GM23338 (cell line): Measurements from ENCODE around the gene AP2A1. TPM values are rescaled to one million over a fixed set of nuclear protein-coding genes. Genes with fewer than 3 reads are reported as not detected.

ENCODE experiments used
- ATAC-seq: fragments of 200-7000 bp; cut with Tn5 transposase; 3 replicates; pipeline ENCODE4 v1.9.1; 2020
- DNase-seq: peaks from one replicate; pipeline ENCODE4 v3.0.0-alpha.2; 2015; ENCODE audit warnings: low spot score
- H2AFZ ChIP-seq: fragments of 200-600 bp; sonication (generic); 2 replicates; pipeline ENCODE4 v1.8.0; 2016; ENCODE audit warnings: antibody characterized with exemption, mild to moderate bottlenecking, moderate library complexity
- H3F3A ChIP-seq: fragments of 200-600 bp; sonication (generic); replicated peaks from 2 replicates; pipeline ENCODE4 v1.8.0; 2017; ENCODE audit warnings: antibody characterized with exemption, mixed run types, low read depth
- H3K27ac ChIP-seq: fragments of 200-600 bp; sonication (generic); 2 replicates; pipeline ENCODE4 v1.6.1; 2016; ENCODE audit warnings: low read depth
- H3K27me3 ChIP-seq: fragments of 200-600 bp; sonication (generic); 2 replicates; pipeline ENCODE4 v1.8.0; 2016; ENCODE audit warnings: mild to moderate bottlenecking, mixed run types, moderate library complexity; ENCODE audit not compliant: insufficient read depth
- H3K36me3 ChIP-seq: fragments of 200-600 bp; sonication (generic); 2 replicates; pipeline ENCODE4 v1.8.0; 2016; ENCODE audit warnings: mild to moderate bottlenecking; ENCODE audit not compliant: insufficient read depth
- H3K4me1 ChIP-seq: fragments of 200-600 bp; sonication (generic); 2 replicates; pipeline ENCODE4 v1.8.0; 2016; ENCODE audit warnings: mild to moderate bottlenecking, moderate library complexity; ENCODE audit not compliant: insufficient read depth
- H3K4me2 ChIP-seq: fragments of 200-600 bp; sonication (generic); 2 replicates; pipeline ENCODE4 v1.7.1; 2017; ENCODE audit warnings: mixed run types
- H3K4me3 ChIP-seq: fragments of 200-600 bp; sonication (generic); 2 replicates; pipeline ENCODE4 v1.6.1; 2016; ENCODE audit warnings: mixed run types
- H3K79me2 ChIP-seq: fragments of 200-600 bp; sonication (generic); replicated peaks from 2 replicates; pipeline ENCODE4 v1.8.0; 2017; ENCODE audit warnings: mild to moderate bottlenecking; ENCODE audit not compliant: insufficient read depth
- H3K9me2 ChIP-seq: fragments of 200-600 bp; sonication (generic); 2 replicates; pipeline ENCODE4 v1.8.0; 2017; ENCODE audit not compliant: insufficient read depth
- H4K20me1 ChIP-seq: fragments of 200-600 bp; sonication (generic); replicated peaks from 2 replicates; pipeline ENCODE4 v1.8.0; 2017; ENCODE audit warnings: mild to moderate bottlenecking; ENCODE audit not compliant: insufficient read depth
- H3K27ac Mint-ChIP-seq: 2 replicates; pipeline ENCODE4 v1.8.0; 2020; ENCODE audit warnings: inconsistent platforms, mild to moderate bottlenecking, moderate library complexity, mixed read lengths
- H3K27me3 Mint-ChIP-seq: 3 replicates; pipeline ENCODE4 v1.8.0; 2022; ENCODE audit warnings: low read depth, mild to moderate bottlenecking, moderate library complexity, mixed read lengths, inconsistent platforms; ENCODE audit not compliant: insufficient read depth, poor library complexity
- H3K36me3 Mint-ChIP-seq: 3 replicates; pipeline ENCODE4 v1.8.0; 2021; ENCODE audit warnings: low read depth, mild to moderate bottlenecking, inconsistent platforms, moderate library complexity, mixed read lengths
- H3K4me1 Mint-ChIP-seq: 3 replicates; pipeline ENCODE4 v1.8.0; 2020; ENCODE audit warnings: mild to moderate bottlenecking, inconsistent platforms, mixed read lengths
- H3K4me3 Mint-ChIP-seq: 3 replicates; pipeline ENCODE4 v1.8.0; 2021; ENCODE audit warnings: moderate library complexity, mild to moderate bottlenecking, inconsistent platforms, mixed read lengths
- H3K9me3 Mint-ChIP-seq: 3 replicates; pipeline ENCODE4 v1.8.0; 2020; ENCODE audit warnings: moderate library complexity, mild to moderate bottlenecking, inconsistent platforms, mixed read lengths
- CREB1 ChIP-seq: fragments of 250-450 bp; sonication (Bioruptor Pico); IDR thresholded peaks from 2 replicates; pipeline ENCODE4 v1.5.0; 2020; ENCODE audit warnings: low read depth, mild to moderate bottlenecking, moderate library complexity
- ETS1 ChIP-seq: IDR thresholded peaks from 2 replicates; pipeline ENCODE4 v1.6.1; 2016; ENCODE audit warnings: antibody characterized with exemption
- EZH2 ChIP-seq: fragments of 200-600 bp; sonication (generic); IDR thresholded peaks from one replicate; pipeline ENCODE4 v1.8.0; 2017; ENCODE audit warnings: antibody characterized with exemption, mild to moderate bottlenecking, low read depth; ENCODE audit not compliant: unreplicated experiment
- EZH2phosphoT487 ChIP-seq: fragments of 200-600 bp; sonication (generic); IDR thresholded peaks from one replicate; pipeline ENCODE4 v1.8.1; 2018; ENCODE audit warnings: antibody characterized with exemption; ENCODE audit not compliant: unreplicated experiment
- JUNB ChIP-seq: IDR thresholded peaks from one replicate; pipeline ENCODE4 v1.6.1; 2016; ENCODE audit warnings: antibody characterized with exemption; ENCODE audit not compliant: unreplicated experiment
- NANOG ChIP-seq: IDR thresholded peaks from 2 replicates; pipeline ENCODE4 v1.6.1; 2016; ENCODE audit warnings: antibody characterized with exemption, borderline replicate concordance
- POLR2AphosphoS5 ChIP-seq: IDR thresholded peaks from 2 replicates; pipeline ENCODE4 v1.6.1; 2016; ENCODE audit warnings: antibody characterized with exemption, low read depth
- ZNF114 ChIP-seq: fragments of 250-450 bp; sonication (Bioruptor Pico); IDR thresholded peaks from 2 replicates; pipeline ENCODE4 v1.5.0; 2020; ENCODE audit warnings: mild to moderate bottlenecking, moderate library complexity
- ZNF331 ChIP-seq: fragments of 250-450 bp; sonication (Bioruptor Pico); IDR thresholded peaks from 2 replicates; pipeline ENCODE4 v1.5.0; 2020; ENCODE audit warnings: low read depth, mild to moderate bottlenecking, moderate library complexity
- ZNF462 ChIP-seq: fragments of 250-450 bp; sonication (Bioruptor Pico); IDR thresholded peaks from 2 replicates; pipeline ENCODE4 v1.5.0; 2020; ENCODE audit warnings: mild to moderate bottlenecking, moderate library complexity
- polyA plus RNA-seq: library from polyadenylated mRNA; unstranded; fragments of >200 nt; fragmentation: Nextera tagmentation; extraction: Ambion mirVana; gene quantifications from 2 replicates; pipeline ENCODE4 v1.2.1, GENCODE V29; 2016
- total RNA-seq: library from RNA; depleted of rRNA; stranded (reverse); fragments of >200 nt; shearing (Covaris generic); gene quantifications from 2 replicates; pipeline ENCODE4 v1.2.3, GENCODE V29; 2014
- TF ChIP-seq, protein P1 (sequence below): IDR thresholded peaks from one replicate; pipeline ENCODE4 v1.6.1; 2018; ENCODE audit warnings: antibody characterized with exemption; ENCODE audit not compliant: unreplicated experiment
- TF ChIP-seq, protein P2 (sequence below), 2 experiments: fragments of 200-600 bp in 1 of 2; sonication (generic) in 1 of 2; conservative IDR thresholded peaks; 2 replicates each; pipeline versions ENCODE4 v1.5.1 to v1.6.1; 2016 to 2017; ENCODE audit warnings: antibody characterized with exemption in 2 of 2, low read depth in 2 of 2, mild to moderate bottlenecking in 2 of 2, moderate library complexity in 1 of 2

Gene AP2A1
- total and polyA plus RNA-seq, 2 experiments from 2014 or later: 34.1 to 129 TPM

DNA sequence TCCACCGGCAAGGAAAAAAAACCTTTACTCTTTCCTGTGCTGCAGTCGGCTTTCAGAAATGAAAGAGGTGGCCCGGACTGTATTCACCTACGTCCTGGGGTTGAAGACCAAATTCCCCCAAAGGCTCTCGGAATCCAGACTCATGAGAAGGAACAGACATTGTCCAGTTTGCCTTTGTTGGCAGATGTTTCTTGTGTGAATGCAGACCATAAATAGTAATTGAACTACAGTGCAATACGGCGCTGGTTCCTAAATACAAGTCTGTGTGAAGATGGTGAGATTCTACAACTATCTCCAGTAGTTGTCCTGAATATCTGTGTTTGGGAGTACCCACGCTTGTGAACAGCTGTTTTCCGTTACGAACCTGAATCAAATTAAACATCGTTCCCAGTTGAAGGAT is 72.9 kb downstream of the AP2A1 start:
- H3K36me3 Mint-ChIP-seq: peaks cover 43% of the 10 kb centered on the region
- no peak overlapping the region for H3K4me3 ChIP-seq
- H3K4me2 ChIP-seq: no peak overlapping the region
- H3K4me1 ChIP-seq: no peaks in the 10 kb centered on the region
- no peak for ATAC-seq
- peaks cover 4% of the 10 kb centered on the region; the same call in 1 of the 2 replicates for H4K20me1 ChIP-seq
- H3F3A ChIP-seq: 0 out of 2 replicates have a peak, but pooled peaks cover 3% of the 10 kb centered on the region
- H3K27ac Mint-ChIP-seq: no peak overlapping the region
- DNase-seq: no peak
- no peak overlapping the region for H3K4me3 Mint-ChIP-seq
- H3K27me3 ChIP-seq: no peaks in the 10 kb centered on the region
- no peaks in the 10 kb centered on the region for H3K9me2 ChIP-seq
- H3K79me2 ChIP-seq: no peaks in the 10 kb centered on the region
- peaks cover 16% of the 10 kb centered on the region for H3K27me3 Mint-ChIP-seq
- TF ChIP-seq EZH2phosphoT487: no peak
- TF ChIP-seq, protein P1, sequence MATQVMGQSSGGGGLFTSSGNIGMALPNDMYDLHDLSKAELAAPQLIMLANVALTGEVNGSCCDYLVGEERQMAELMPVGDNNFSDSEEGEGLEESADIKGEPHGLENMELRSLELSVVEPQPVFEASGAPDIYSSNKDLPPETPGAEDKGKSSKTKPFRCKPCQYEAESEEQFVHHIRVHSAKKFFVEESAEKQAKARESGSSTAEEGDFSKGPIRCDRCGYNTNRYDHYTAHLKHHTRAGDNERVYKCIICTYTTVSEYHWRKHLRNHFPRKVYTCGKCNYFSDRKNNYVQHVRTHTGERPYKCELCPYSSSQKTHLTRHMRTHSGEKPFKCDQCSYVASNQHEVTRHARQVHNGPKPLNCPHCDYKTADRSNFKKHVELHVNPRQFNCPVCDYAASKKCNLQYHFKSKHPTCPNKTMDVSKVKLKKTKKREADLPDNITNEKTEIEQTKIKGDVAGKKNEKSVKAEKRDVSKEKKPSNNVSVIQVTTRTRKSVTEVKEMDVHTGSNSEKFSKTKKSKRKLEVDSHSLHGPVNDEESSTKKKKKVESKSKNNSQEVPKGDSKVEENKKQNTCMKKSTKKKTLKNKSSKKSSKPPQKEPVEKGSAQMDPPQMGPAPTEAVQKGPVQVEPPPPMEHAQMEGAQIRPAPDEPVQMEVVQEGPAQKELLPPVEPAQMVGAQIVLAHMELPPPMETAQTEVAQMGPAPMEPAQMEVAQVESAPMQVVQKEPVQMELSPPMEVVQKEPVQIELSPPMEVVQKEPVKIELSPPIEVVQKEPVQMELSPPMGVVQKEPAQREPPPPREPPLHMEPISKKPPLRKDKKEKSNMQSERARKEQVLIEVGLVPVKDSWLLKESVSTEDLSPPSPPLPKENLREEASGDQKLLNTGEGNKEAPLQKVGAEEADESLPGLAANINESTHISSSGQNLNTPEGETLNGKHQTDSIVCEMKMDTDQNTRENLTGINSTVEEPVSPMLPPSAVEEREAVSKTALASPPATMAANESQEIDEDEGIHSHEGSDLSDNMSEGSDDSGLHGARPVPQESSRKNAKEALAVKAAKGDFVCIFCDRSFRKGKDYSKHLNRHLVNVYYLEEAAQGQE: no peak
- TF ChIP-seq, protein P2, sequence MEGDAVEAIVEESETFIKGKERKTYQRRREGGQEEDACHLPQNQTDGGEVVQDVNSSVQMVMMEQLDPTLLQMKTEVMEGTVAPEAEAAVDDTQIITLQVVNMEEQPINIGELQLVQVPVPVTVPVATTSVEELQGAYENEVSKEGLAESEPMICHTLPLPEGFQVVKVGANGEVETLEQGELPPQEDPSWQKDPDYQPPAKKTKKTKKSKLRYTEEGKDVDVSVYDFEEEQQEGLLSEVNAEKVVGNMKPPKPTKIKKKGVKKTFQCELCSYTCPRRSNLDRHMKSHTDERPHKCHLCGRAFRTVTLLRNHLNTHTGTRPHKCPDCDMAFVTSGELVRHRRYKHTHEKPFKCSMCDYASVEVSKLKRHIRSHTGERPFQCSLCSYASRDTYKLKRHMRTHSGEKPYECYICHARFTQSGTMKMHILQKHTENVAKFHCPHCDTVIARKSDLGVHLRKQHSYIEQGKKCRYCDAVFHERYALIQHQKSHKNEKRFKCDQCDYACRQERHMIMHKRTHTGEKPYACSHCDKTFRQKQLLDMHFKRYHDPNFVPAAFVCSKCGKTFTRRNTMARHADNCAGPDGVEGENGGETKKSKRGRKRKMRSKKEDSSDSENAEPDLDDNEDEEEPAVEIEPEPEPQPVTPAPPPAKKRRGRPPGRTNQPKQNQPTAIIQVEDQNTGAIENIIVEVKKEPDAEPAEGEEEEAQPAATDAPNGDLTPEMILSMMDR (conservative IDR thresholded peaks at IDR 0.05; ENCODE audit: low read depth in 2 of 2): no peak
- TF ChIP-seq POLR2AphosphoS5: no peak
- no peak for TF ChIP-seq NANOG
- TF ChIP-seq ZNF462 (CRISPR knock-in tag): no peak
- TF ChIP-seq JUNB: no peak
- TF ChIP-seq CREB1 (CRISPR knock-in tag): no peak
- TF ChIP-seq ZNF114 (CRISPR knock-in tag): no peak
- TF ChIP-seq EZH2: no peak
- TF ChIP-seq ETS1: no peak
- TF ChIP-seq ZNF331 (CRISPR knock-in tag): no peak
- peaks cover 6% of the 10 kb centered on the region for H3K4me1 Mint-ChIP-seq
- H3K9me3 Mint-ChIP-seq: no peaks in the 10 kb centered on the region; the same call in 2 of the 3 replicates
- no peak overlapping the region for H2AFZ ChIP-seq
- no peaks in the 10 kb centered on the region for H3K36me3 ChIP-seq
- H3K27ac ChIP-seq: no peak overlapping the region
